Stomach smooth muscle (tissue), 2 donors: ENCODE results near the gene VIPR2.
"Not testable (repeated sequence)": the region's sequence is repeated elsewhere in the genome, so short reads cannot be mapped to it uniquely, and the experiment has no call there.

Experiments
- H3K27ac ChIP-seq: one replicate; pipeline ENCODE4 v1.7.0; 2013; ENCODE audit warnings: mild to moderate bottlenecking, low read length, inconsistent platforms
- H3K27me3 ChIP-seq, 2 donors: one replicate each; pipeline ENCODE4 v1.7.0; 2013; ENCODE audit warnings: low read length in 2 of 2; ENCODE audit not compliant: insufficient read depth in 2 of 2, control insufficient read depth in 1 of 2
- H3K36me3 ChIP-seq, 2 donors: one replicate each; pipeline ENCODE4 v1.7.0; 2013; ENCODE audit warnings: low read length in 2 of 2; ENCODE audit not compliant: control insufficient read depth in 2 of 2, insufficient read depth in 2 of 2
- H3K4me1 ChIP-seq: one replicate; pipeline ENCODE4 v1.7.0; 2013; ENCODE audit warnings: low read length; ENCODE audit not compliant: control insufficient read depth, insufficient read depth
- H3K4me3 ChIP-seq, 2 donors: one replicate each; pipeline ENCODE4 v1.7.0; 2013; ENCODE audit warnings: low read length in 2 of 2
- H3K9ac ChIP-seq, 2 donors: one replicate each; pipeline ENCODE4 v1.7.0; 2013; ENCODE audit warnings: low read length in 2 of 2, mild to moderate bottlenecking in 1 of 2
- H3K9me3 ChIP-seq, 2 donors: one replicate each; pipeline ENCODE4 v1.7.0; 2013; ENCODE audit warnings: low read length in 2 of 2; ENCODE audit not compliant: control insufficient read depth in 2 of 2
- donor health status: healthy.
- donor health status: Pancreatic carcinoma.

The VIPR2 gene

GRCh38 chr7:159139202-159139601 lies 5.5 kb downstream of the VIPR2 start:
- Histone ChIP-seq H3K36me3 (peaks cover 0 to 6% of the 10 kb centered on the region in 2 donors), H3K27me3 (peaks cover 5 to 15% of the 10 kb centered on the region in 2 donors), H3K9me3 (no peaks in the 10 kb centered on the region), H3K27ac (no peak overlapping the region), H3K9ac (no peak overlapping the region), H3K4me3 (no peak overlapping the region), H3K4me1 (peaks cover 11% of the 10 kb centered on the region)

DNA sequence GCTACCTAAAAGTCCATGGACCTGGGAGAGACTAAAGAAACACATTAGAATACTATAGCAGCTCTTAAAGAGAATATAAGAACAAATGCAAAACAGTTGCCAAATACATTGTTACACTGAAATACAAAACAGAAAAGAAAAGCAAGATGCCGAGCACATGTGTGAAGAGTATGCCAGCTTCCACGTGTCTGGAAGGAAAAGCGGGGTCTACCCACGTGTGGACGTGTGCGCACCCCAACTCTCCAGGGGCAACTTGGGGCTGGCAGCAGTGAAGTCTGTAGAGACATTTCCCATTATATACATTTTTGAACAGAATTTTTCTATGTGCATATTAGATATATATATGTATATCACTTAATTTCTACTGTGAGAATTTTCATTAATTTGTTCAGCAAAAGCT lies 6.2 kb downstream of the VIPR2 start:
- Histone ChIP-seq H3K9ac (no peak overlapping the region), H3K36me3 (peaks cover 0 to 6% of the 10 kb centered on the region in 2 donors), H3K4me1 (peaks cover 6% of the 10 kb centered on the region), H3K4me3 (no peak overlapping the region), H3K27me3 (peaks cover 1 to 8% of the 10 kb centered on the region in 2 donors), H3K27ac (no peak overlapping the region), H3K9me3 (no peaks in the 10 kb centered on the region)

- Histone ChIP-seq H3K27me3 (peaks cover 0 to 2% of the 10 kb centered on the region in 2 donors), H3K4me1 (peaks cover 6% of the 10 kb centered on the region), H3K9ac (no peak overlapping the region), H3K27ac (no peak overlapping the region), H3K36me3 (peaks cover 0 to 6% of the 10 kb centered on the region in 2 donors), H3K9me3 (no peaks in the 10 kb centered on the region), H3K4me3 (no peak overlapping the region)
Observed at GRCh38 chr7:159137906-159138305, 6.8 kb downstream of the VIPR2 start.

DNA sequence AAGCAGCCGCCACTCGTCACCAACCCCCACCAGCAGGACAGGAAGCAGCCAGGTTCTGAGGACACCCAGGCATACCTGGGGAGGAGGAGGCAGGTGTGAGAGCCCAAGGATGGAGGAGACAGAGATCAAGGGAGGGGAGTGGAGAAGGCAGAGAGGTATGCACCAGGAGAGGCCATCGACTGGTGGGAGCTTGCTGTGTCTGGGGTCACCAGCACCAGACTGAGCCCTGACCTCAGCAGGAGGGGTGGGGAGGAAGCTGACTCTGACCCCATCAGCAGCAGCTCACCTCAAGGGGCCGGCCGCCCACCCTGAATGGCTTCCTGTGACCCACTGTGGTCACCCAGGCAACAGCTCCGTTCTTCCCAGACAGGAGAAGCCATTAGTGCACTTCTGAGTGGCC lies 7.8 kb downstream of the VIPR2 start:
- H3K27ac ChIP-seq, result no peak overlapping the region
- peaks cover 5% of the 10 kb centered on the region for H3K4me1 ChIP-seq
- no peaks in the 10 kb centered on the region for H3K27me3 ChIP-seq
- no peaks in the 10 kb centered on the region for H3K9me3 ChIP-seq
- H3K4me3 ChIP-seq, result no peak overlapping the region
- peaks cover 0 to 6% of the 10 kb centered on the region in 2 donors for H3K36me3 ChIP-seq
- no peak overlapping the region for H3K9ac ChIP-seq

- Histone ChIP-seq H3K4me3 (no peak overlapping the region), H3K27me3 (no peaks in the 10 kb centered on the region), H3K9ac (no peak overlapping the region), H3K27ac (no peak overlapping the region), H3K4me1 (peaks cover 3% of the 10 kb centered on the region), H3K36me3 (peaks cover 0 to 6% of the 10 kb centered on the region in 2 donors), H3K9me3 (no peaks in the 10 kb centered on the region)
Observed at GRCh38 chr7:159136442-159136841, 8.2 kb downstream of the VIPR2 start.

DNA sequence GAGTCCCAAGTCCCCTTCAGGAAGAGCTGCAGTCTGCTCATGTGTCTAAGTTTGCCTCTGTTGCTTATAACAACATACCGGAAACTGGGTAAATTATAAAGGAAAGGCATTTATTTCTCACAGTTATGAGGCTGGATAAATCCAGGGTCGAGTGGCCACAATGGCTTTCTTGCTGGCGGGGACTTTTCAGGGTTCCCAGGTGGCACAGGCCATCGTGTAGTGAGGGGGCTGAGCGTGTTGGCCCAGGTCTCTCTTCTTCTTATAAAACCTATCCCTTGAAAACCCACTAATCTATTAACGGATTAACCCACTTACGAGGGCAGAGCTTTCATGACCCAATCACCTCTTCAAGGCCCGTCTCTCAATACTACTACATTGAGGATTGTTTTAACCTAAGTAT lies 8.7 kb downstream of the VIPR2 start:
- peaks cover 0 to 6% of the 10 kb centered on the region in 2 donors for H3K36me3 ChIP-seq
- H3K27me3 ChIP-seq, result no peaks in the 10 kb centered on the region

GRCh38 chr7:159132670-159133443 lies 11.8 kb downstream of the VIPR2 start:
- not testable (repeated sequence) for H3K9ac ChIP-seq, H3K36me3 ChIP-seq, H3K27ac ChIP-seq, H3K4me3 ChIP-seq, H3K27me3 ChIP-seq, H3K4me1 ChIP-seq, H3K9me3 ChIP-seq

More for the DNA sequence above, 8.7 kb downstream of the VIPR2 start:
- Histone ChIP-seq H3K4me1 (peaks cover under 1% of the 10 kb centered on the region), H3K9me3 (no peaks in the 10 kb centered on the region), H3K27ac (no peak overlapping the region), H3K9ac (no peak overlapping the region), H3K4me3 (no peak overlapping the region)

- no peaks in the 10 kb centered on the region for H3K4me1 ChIP-seq
- no peaks in the 10 kb centered on the region for H3K36me3 ChIP-seq
- no peak overlapping the region for H3K9ac ChIP-seq
- no peaks in the 10 kb centered on the region for H3K9me3 ChIP-seq
- H3K27me3 ChIP-seq, result peaks cover 8 to 10% of the 10 kb centered on the region in 2 donors
- no peak overlapping the region for H3K27ac ChIP-seq
- H3K4me3 ChIP-seq, result no peak overlapping the region
Observed at GRCh38 chr7:159130820-159131219, 13.8 kb downstream of the VIPR2 start.

DNA sequence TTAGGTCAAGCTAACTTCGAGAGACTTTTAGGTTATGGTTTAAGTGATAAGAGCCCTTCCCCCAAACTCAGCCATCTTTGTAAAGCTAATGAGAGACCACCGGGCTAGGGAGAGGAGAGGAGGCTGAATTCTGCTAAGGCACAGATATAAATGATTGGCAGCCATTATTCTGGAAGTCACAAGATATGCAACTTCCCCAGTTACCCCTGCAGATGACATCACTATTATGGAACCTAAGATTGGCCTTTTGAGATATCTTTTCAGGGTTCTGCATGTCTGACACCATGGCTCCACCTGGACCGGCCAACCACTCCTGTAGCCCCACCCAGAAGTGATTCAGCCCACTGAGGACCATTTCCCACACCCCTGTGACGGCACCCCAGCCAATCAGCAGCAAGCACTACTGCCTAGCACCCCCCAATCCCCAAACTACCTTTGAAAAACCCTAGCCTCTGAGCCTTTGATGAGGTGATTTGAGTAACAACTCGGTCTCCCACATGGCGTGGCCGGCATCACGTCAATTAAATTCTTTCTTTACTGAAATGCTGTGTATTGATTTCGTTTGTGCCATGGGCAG lies 14.4 kb downstream of the VIPR2 start:
- Histone ChIP-seq H3K36me3 (no peaks in the 10 kb centered on the region), H3K27me3 (peaks cover 10% of the 10 kb centered on the region in 2 donors), H3K9me3 (no peaks in the 10 kb centered on the region), H3K9ac (no peak overlapping the region), H3K27ac (no peak overlapping the region), H3K4me1 (no peaks in the 10 kb centered on the region), H3K4me3 (no peak overlapping the region)

DNA sequence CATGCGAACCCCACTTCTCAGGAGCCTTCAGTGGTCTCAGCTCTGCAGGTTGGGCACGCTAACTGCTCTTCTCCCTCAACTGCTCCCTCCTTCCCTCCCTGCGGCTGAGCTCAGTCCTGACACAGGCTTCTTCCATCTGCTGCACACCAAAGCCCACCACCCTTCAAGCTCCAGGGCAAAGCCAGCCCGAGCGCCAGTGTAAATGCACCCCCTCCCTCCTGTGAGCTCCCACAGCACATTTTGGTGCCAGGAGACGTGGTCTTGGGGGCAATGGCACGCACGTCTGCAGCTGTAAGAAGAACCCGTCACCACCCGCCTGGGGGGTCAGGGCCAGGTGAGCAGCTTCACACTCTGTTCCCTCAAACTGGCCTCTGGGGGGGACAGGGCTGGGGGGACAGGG lies 15.9 kb downstream of the VIPR2 start:
- Histone ChIP-seq H3K27me3 (peaks cover 10% of the 10 kb centered on the region in 2 donors), H3K4me3 (no peak overlapping the region), H3K4me1 (no peaks in the 10 kb centered on the region), H3K9ac (no peak overlapping the region), H3K36me3 (no peaks in the 10 kb centered on the region), H3K27ac (no peak overlapping the region), H3K9me3 (no peaks in the 10 kb centered on the region)
